Measurements from ENCODE around the gene JAK1.

GRCh38 chr1:64903593-64903992, 62.8 kb downstream of the JAK1 start:
- TF ChIP-seq ZBTB33 (CRISPR knock-in tag; IDR thresholded peaks at IDR 0.05) (no peak), CTCF (IDR thresholded peaks at IDR 0.05 in 2 of 3, conservative IDR thresholded peaks at IDR 0.05 in 1 of 3; ENCODE audit: insufficient read depth in 2 of 3, low read depth in 1 of 3, low read length in 3 of 3) (no peak), FOXM1 (IDR thresholded peaks at IDR 0.05; ENCODE audit: low read depth) (no peak), FOXM1 (CRISPR knock-in tag; IDR thresholded peaks at IDR 0.05; ENCODE audit: low read depth) (no peak), MAFK (IDR thresholded peaks at IDR 0.05; ENCODE audit: low read length) (no peak), GABPB2 (CRISPR knock-in tag; conservative IDR thresholded peaks at IDR 0.05) (no peak), EZH2 (IDR thresholded peaks at IDR 0.05; ENCODE audit: borderline replicate concordance, low read depth, low read length) (no peak), EHMT2 (IDR thresholded peaks at IDR 0.05) (no peak)

All from K562 (cell line).